Measurements from ENCODE around the gene TRIM40. TPM values are rescaled to one million over a fixed set of nuclear protein-coding genes. Genes with fewer than 3 reads are reported as not detected.

TRIM40 gene
- total and polyA plus RNA-seq, 2 of the 13 experiments (the other 11 are each of a cell fraction or from before 2014, with no cell fraction given): 0.58 TPM; not detected in 1

GRCh38 chr6:30111266-30111856, 24.6 kb upstream of the TRIM40 start:
- intact Hi-C loops (cut with micrococcal nuclease; ENCODE audit: unreplicated experiment): no loop called here
- no peaks in the 10 kb centered on the region for H4K20me1 ChIP-seq (ENCODE audit: insufficient read depth, low read length)
- peaks cover 27% of the 10 kb centered on the region for H3K4me1 ChIP-seq (ENCODE audit: insufficient read depth, low read length)
- no peaks in the 10 kb centered on the region for H3K27me3 ChIP-seq (ENCODE audit: control insufficient read depth in 1 of 2, insufficient read depth in 2 of 2, low read length in 2 of 2)
- no peak overlapping the region for H3K9ac ChIP-seq (ENCODE audit: insufficient read depth, low read depth, low read length)
- ATAC-seq (no peak), DNase-seq (ENCODE audit: low spot score) (no peak), FAIRE-seq (no peak)
- H3K4me2 ChIP-seq (ENCODE audit: low read depth, low read length): no peak overlapping the region
- H3K36me3 ChIP-seq (replicated peaks in 1 of 2; ENCODE audit: control insufficient read depth in 1 of 2, insufficient read depth in 2 of 2, low read length in 2 of 2): no peaks in the 10 kb centered on the region
- 78% methylated on average over 27 of the region's 27 CpGs for WGBS (ENCODE audit: low lambda C conversion rate)
- in situ Hi-C loops (cut with HindIII; ENCODE audit: extremely low pct_ligation_motif_present, low pct_unique_long_range_greater_than_20kb): no loop called here
- no peak overlapping the region for H2AFZ ChIP-seq (ENCODE audit: low read length)
- ChIA-PET CTCF (ENCODE audit: low intra/inter-chr PET ratio, low total read pairs) (no interaction called here), POLR2A (interaction anchor here (1.1 to 2.2 kb wide), 3 partner anchors 8 to 20 kb away, joined by 5 to 21 read pairs (median 13); no protein-coding TSS in a partner anchor)
- H3K79me2 ChIP-seq (ENCODE audit: insufficient read depth, low read length): no peaks in the 10 kb centered on the region
- TF ChIP-seq ZNF749 (CRISPR knock-in tag; IDR thresholded peaks at IDR 0.05; ENCODE audit: borderline replicate concordance) (no peak), TMF1 (CRISPR knock-in tag; IDR thresholded peaks at IDR 0.05; ENCODE audit: low read depth) (no peak), MIER2 (CRISPR knock-in tag; IDR thresholded peaks at IDR 0.05) (no peak), HNRNPLL (IDR thresholded peaks at IDR 0.05; ENCODE audit: low read depth, low read length, poor library complexity, severe bottlenecking) (no peak), ZNF580 (CRISPR knock-in tag; IDR thresholded peaks at IDR 0.05; ENCODE audit: borderline replicate concordance, low read depth) (no peak), ZNF781 (CRISPR knock-in tag; IDR thresholded peaks at IDR 0.05; ENCODE audit: borderline replicate concordance, not compliant biosample characterization) (no peak), ZSCAN12 (CRISPR knock-in tag; IDR thresholded peaks at IDR 0.05) (no peak), ZBTB26 (CRISPR knock-in tag; IDR thresholded peaks at IDR 0.05; ENCODE audit: borderline replicate concordance) (no peak), HMGA1 (CRISPR knock-in tag; conservative IDR thresholded peaks at IDR 0.05) (no peak), CCDC6 (CRISPR knock-in tag; IDR thresholded peaks at IDR 0.05) (no peak), ZSCAN31 (CRISPR knock-in tag; IDR thresholded peaks at IDR 0.05; ENCODE audit: low read depth) (no peak), MXD4 (CRISPR knock-in tag; IDR thresholded peaks at IDR 0.05) (no peak), ZNF746 (CRISPR knock-in tag; IDR thresholded peaks at IDR 0.05) (no peak), RCOR2 (CRISPR knock-in tag; IDR thresholded peaks at IDR 0.05) (no peak), ZNF441 (CRISPR knock-in tag; IDR thresholded peaks at IDR 0.05; ENCODE audit: borderline replicate concordance) (no peak), TCF7 (IDR thresholded peaks at IDR 0.05; ENCODE audit: low read depth) (no peak), KAT8 (CRISPR knock-in tag; IDR thresholded peaks at IDR 0.05) (no peak)
- TF ChIP-seq, protein P1, sequence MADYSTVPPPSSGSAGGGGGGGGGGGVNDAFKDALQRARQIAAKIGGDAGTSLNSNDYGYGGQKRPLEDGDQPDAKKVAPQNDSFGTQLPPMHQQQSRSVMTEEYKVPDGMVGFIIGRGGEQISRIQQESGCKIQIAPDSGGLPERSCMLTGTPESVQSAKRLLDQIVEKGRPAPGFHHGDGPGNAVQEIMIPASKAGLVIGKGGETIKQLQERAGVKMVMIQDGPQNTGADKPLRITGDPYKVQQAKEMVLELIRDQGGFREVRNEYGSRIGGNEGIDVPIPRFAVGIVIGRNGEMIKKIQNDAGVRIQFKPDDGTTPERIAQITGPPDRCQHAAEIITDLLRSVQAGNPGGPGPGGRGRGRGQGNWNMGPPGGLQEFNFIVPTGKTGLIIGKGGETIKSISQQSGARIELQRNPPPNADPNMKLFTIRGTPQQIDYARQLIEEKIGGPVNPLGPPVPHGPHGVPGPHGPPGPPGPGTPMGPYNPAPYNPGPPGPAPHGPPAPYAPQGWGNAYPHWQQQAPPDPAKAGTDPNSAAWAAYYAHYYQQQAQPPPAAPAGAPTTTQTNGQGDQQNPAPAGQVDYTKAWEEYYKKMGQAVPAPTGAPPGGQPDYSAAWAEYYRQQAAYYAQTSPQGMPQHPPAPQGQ (CRISPR knock-in tag; IDR thresholded peaks at IDR 0.05; ENCODE audit: borderline replicate concordance): no peak
- TF ChIP-seq, protein P2, sequence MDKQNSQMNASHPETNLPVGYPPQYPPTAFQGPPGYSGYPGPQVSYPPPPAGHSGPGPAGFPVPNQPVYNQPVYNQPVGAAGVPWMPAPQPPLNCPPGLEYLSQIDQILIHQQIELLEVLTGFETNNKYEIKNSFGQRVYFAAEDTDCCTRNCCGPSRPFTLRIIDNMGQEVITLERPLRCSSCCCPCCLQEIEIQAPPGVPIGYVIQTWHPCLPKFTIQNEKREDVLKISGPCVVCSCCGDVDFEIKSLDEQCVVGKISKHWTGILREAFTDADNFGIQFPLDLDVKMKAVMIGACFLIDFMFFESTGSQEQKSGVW (CRISPR knock-in tag; IDR thresholded peaks at IDR 0.05; ENCODE audit: borderline replicate concordance): no peak
- TF ChIP-seq, protein P3, sequence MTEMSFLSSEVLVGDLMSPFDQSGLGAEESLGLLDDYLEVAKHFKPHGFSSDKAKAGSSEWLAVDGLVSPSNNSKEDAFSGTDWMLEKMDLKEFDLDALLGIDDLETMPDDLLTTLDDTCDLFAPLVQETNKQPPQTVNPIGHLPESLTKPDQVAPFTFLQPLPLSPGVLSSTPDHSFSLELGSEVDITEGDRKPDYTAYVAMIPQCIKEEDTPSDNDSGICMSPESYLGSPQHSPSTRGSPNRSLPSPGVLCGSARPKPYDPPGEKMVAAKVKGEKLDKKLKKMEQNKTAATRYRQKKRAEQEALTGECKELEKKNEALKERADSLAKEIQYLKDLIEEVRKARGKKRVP (CRISPR knock-in tag; IDR thresholded peaks at IDR 0.05): no peak
- no peak overlapping the region for H3K4me3 ChIP-seq (replicated peaks in 1 of 3; ENCODE audit: insufficient read depth in 1 of 3, low read depth in 2 of 3, low read length in 3 of 3)
- H3K9me3 ChIP-seq (ENCODE audit: low read length): no peaks in the 10 kb centered on the region
- BruUV-seq (replicated peaks): no TSS peak
- no peak overlapping the region for H3K27ac ChIP-seq (ENCODE audit: extremely low read length, insufficient read depth, low read length)

All from HepG2 (cell line).